Activated T-cell treated with anti-CD3 and anti-CD28 coated beads for 48 hours (primary cell): Measurements from ENCODE around the gene TMUB1.

Experiments used
- DNase-seq: peaks from one replicate; pipeline ENCODE4 v3.0.0-alpha.2; 2020; ENCODE audit warnings: low read depth

The TMUB1 gene

GRCh38 chr7:151103973-151104372 is 20.7 kb upstream of the TMUB1 start:
- DNase-seq = no peak

- DNase-seq = no peak
These were observed 19.7 kb upstream of the TMUB1 start for GRCh38 chr7:151102991-151103390.

GRCh38 chr7:151101621-151102396 is 18.5 kb upstream of the TMUB1 start:
- no peak for DNase-seq

GRCh38 chr7:151100921-151101320 is 17.6 kb upstream of the TMUB1 start:
- no peak for DNase-seq

- no peak for DNase-seq
These were observed 16.4 kb upstream of the TMUB1 start for GRCh38 chr7:151099486-151100211.

GRCh38 chr7:151095828-151096475 is 12.7 kb upstream of the TMUB1 start:
- no peak for DNase-seq

- no peak for DNase-seq
These were observed 12.0 kb upstream of the TMUB1 start for GRCh38 chr7:151095123-151095797.

GRCh38 chr7:151094675-151095074 is 11.4 kb upstream of the TMUB1 start:
- no peak for DNase-seq

- DNase-seq = no peak
These were observed 10.5 kb upstream of the TMUB1 start for GRCh38 chr7:151093748-151094147.

GRCh38 chr7:151091988-151092387 is 8.7 kb upstream of the TMUB1 start:
- no peak for DNase-seq

- no peak for DNase-seq
These were observed 8.1 kb upstream of the TMUB1 start for GRCh38 chr7:151091431-151091830.

GRCh38 chr7:151091003-151091402 is 7.7 kb upstream of the TMUB1 start:
- DNase-seq = no peak

GRCh38 chr7:151089893-151090730 is 6.8 kb upstream of the TMUB1 start:
- DNase-seq = no peak

GRCh38 chr7:151088856-151089699 is 5.8 kb upstream of the TMUB1 start:
- no peak for DNase-seq

- DNase-seq = no peak
These were observed 4.9 kb upstream of the TMUB1 start for GRCh38 chr7:151088019-151088855.

- DNase-seq = peak; percentile 35
These were observed 4.1 kb upstream of the TMUB1 start for GRCh38 chr7:151087245-151088018.

- peak; percentile 39 for DNase-seq
These were observed 3.5 kb upstream of the TMUB1 start for GRCh38 chr7:151086802-151087244.

- peak; percentile 35 for DNase-seq
These were observed 2.7 kb upstream of the TMUB1 start, which contains the start of gene AGAP3 for GRCh38 chr7:151085691-151086620. Gene AGAP3, plus strand, starts transcription at chr7:151086475. Its CDS starts 267 bp downstream, at chr7:151086742.
